Measurements from ENCODE around the gene HCFC2. TPM values are rescaled to one million over a fixed set of nuclear protein-coding genes. Genes with fewer than 3 reads are reported as not detected.

Gene HCFC2
- total RNA-seq, 1 experiment from 2014 or later, result 8.5 TPM

GRCh38 chr12:104142543-104142942 is 78.2 kb downstream of the HCFC2 start:
- Histone ChIP-seq H3K27ac (ENCODE audit: low read length) (no peak overlapping the region), H3K9me3 (ENCODE audit: control insufficient read depth, insufficient read depth, low read depth, low read length) (no peaks in the 10 kb centered on the region), H3K4me3 (ENCODE audit: low read depth in 2 of 2, low read length in 2 of 2) (no peak overlapping the region), H3K4me1 (ENCODE audit: control insufficient read depth, insufficient read depth, low read length) (peaks cover 6% of the 10 kb centered on the region; the same call in 1 of the 2 replicates), H3K27me3 (ENCODE audit: control insufficient read depth, insufficient read depth, low read length) (no peaks in the 10 kb centered on the region; the same call in 1 of the 2 replicates), H3K36me3 (ENCODE audit: control insufficient read depth, insufficient read depth, low read length) (no peaks in the 10 kb centered on the region)
- intact Hi-C loops (cut with micrococcal nuclease; ENCODE audit: unreplicated experiment) (no loop called here), in situ Hi-C loops (cut with HindIII; ENCODE audit: low pct_unique_long_range_greater_than_20kb, low sequenced_read_pairs) (no loop called here)
- no peak for TF ChIP-seq CTCF (IDR thresholded peaks at IDR 0.05)
- TF ChIP-seq REST (IDR thresholded peaks at IDR 0.05; ENCODE audit: insufficient read depth in 1 of 2, low read depth in 2 of 2, low read length in 1 of 2), result peak in 1 of 2 experiments; percentile 36; a peak in 1 of 4 replicates
- TF ChIP-seq POLR2AphosphoS5 (IDR thresholded peaks at IDR 0.05; ENCODE audit: low read depth, low read length), result no peak
- ChIA-PET CTCF (no interaction called here), POLR2A (no interaction called here)
- no peak for ATAC-seq
- BruUV-seq (replicated peaks), result no TSS peak
- no peak for DNase-seq (ENCODE audit: low read depth, low spot score)

- in situ Hi-C loops (cut with HindIII; ENCODE audit: low pct_unique_long_range_greater_than_20kb, low sequenced_read_pairs), result no loop called here
- TF ChIP-seq CTCF (IDR thresholded peaks at IDR 0.05) (no peak), REST (IDR thresholded peaks at IDR 0.05; ENCODE audit: insufficient read depth in 1 of 2, low read depth in 2 of 2, low read length in 1 of 2) (no peak), TCF7L2 (IDR thresholded peaks at IDR 0.05; ENCODE audit: low read depth, low read length) (no peak), POLR2AphosphoS5 (IDR thresholded peaks at IDR 0.05; ENCODE audit: low read depth, low read length) (no peak), SIN3A (IDR thresholded peaks at IDR 0.05; ENCODE audit: borderline replicate concordance, insufficient read depth, low read depth, low read length) (no peak)
- ChIA-PET POLR2A (no interaction called here), CTCF (no interaction called here)
- Histone ChIP-seq H3K9me3 (ENCODE audit: control insufficient read depth, insufficient read depth, low read depth, low read length) (no peaks in the 10 kb centered on the region), H3K4me1 (ENCODE audit: control insufficient read depth, insufficient read depth, low read length) (peaks cover 6% of the 10 kb centered on the region; the same call in 1 of the 2 replicates), H3K36me3 (ENCODE audit: control insufficient read depth, insufficient read depth, low read length) (no peaks in the 10 kb centered on the region), H3K4me3 (ENCODE audit: low read depth in 2 of 2, low read length in 2 of 2) (no peak overlapping the region), H3K27ac (ENCODE audit: low read length) (no peak overlapping the region), H3K27me3 (ENCODE audit: control insufficient read depth, insufficient read depth, low read length) (no peaks in the 10 kb centered on the region; the same call in 1 of the 2 replicates)
- intact Hi-C loops (cut with micrococcal nuclease; ENCODE audit: unreplicated experiment), result no loop called here
- DNase-seq (ENCODE audit: low read depth, low spot score), result no peak
- no peak for ATAC-seq
- no TSS peak for BruUV-seq (replicated peaks)
These were observed 78.7 kb downstream of the HCFC2 start for GRCh38 chr12:104143002-104143401.

Measured in Panc1 (cell line).